HG03575 (cell line): ENCODE data around the gene BCAP29.
"Not testable (repeated sequence)": the region's sequence is repeated elsewhere in the genome, so short reads cannot be mapped to it uniquely, and the experiment has no call there.

Experiments
- ATAC-seq: cut with Tn5 transposase; IDR thresholded peaks from one replicate; pipeline ENCODE4 v1.9.1; 2021; ENCODE audit not compliant: unreplicated experiment, insufficient number of reproducible peaks, low FRiP score; ENCODE audit errors: extremely low read depth

The BCAP29 gene, protein sequence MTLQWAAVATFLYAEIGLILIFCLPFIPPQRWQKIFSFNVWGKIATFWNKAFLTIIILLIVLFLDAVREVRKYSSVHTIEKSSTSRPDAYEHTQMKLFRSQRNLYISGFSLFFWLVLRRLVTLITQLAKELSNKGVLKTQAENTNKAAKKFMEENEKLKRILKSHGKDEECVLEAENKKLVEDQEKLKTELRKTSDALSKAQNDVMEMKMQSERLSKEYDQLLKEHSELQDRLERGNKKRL

GRCh38 chr7:107579885-107580715 lies at the start of gene BCAP29:
TSS of gene BCAP29 (plus strand) at chr7:107580246. CDS start at chr7:107580773, 527 bp downstream.
- ATAC-seq, result no peak

DNA sequence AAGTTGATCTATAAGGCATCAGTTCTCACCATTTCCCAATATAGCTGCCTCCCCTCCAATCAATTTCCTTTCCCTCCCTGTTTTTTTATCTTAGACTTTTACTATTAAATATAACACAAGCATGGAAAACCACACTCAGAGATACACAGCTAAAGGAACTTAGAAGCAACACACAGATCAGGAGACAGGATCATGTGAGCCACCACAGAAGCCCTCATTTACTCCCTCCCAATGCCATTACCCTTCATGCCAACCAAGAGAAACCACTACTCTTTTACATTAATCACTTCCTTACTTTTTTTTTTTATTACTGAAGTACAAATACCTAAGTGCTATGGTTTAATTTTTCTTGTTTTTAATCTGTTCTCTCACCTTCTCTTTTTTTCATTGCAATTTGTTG lies 49.3 kb upstream of the BCAP29 start:
- ATAC-seq, result no peak

GRCh38 chr7:107534139-107534538 lies 45.9 kb upstream of the BCAP29 start:
- ATAC-seq, result no peak

- not testable (repeated sequence) for ATAC-seq
Observed at GRCh38 chr7:107537228-107537627, 42.8 kb upstream of the BCAP29 start.

DNA sequence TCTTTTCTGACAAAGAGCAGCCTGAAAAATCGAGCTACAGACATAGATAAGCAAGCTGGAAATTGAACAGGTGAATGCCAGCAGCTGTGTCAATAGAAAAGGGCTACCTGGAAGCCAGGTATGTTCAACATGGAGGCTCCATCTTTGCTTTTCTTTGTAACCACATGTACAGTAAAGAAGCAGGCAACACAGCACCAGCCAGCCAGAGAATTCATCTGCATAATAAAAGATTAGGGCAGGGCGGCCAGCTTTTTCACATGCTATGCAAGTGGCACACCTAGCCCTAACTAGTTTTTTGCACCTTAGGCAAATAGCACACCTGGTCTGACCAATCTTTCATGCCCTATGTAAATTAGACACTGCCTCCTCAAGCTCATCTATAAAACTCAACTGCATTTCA lies 42.0 kb upstream of the BCAP29 start:
- ATAC-seq, result no peak

DNA sequence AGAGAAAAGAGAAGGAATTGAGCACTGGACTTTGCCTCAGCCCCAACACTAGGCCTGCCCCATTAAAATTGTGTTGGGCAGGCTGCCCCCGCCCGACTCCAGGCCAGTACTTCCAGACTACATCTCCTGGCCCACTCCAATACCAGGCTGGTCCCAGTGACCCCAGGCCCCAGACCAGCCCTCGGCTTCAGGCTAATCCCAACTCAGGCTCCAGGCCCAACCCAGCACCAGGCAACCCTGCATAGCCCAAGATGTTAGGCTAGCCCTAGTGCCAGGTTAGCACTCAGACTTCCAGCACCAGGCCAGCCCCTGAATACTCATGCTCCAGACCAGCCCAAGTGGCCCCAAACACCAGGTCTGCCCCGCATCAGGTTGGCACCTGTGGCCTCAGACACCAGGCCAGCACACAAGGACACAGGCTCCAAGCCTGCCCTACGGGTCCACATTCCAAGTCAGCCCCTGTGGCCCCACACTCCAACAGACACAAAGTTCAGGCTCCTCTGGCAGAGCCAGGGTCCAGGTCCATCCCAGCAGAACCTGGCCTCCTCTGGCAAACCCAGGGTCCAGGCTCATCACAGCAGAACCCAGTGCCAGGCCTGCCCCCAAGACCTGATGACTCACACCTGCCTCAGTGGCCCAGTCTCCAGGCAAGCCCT lies 36.6 kb upstream of the BCAP29 start:
- ATAC-seq, result no peak

GRCh38 chr7:107544848-107545591 lies 35.0 kb upstream of the BCAP29 start:
- no peak for ATAC-seq

DNA sequence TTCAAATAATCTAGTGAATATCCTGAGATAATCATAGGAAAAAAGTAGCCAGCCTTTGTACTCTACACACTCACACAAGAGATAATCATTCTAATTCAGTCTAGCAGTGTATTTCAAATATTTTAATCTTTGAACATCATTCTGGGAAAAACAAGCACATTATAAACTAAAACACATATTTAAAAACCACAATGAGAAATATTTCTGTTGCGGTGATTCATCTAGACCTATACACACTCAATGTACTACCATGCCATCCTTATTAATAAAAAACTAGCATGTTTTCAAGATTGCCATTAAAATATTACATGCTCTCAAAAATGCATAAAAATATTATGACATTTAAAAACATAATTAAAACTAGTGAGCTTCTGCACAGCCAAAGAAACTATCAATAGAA lies 28.1 kb upstream of the BCAP29 start:
- ATAC-seq, result no peak

- ATAC-seq, result no peak
Observed at GRCh38 chr7:107555893-107556292, 24.2 kb upstream of the BCAP29 start.

GRCh38 chr7:107559864-107560263 lies 20.2 kb upstream of the BCAP29 start:
- no peak for ATAC-seq

GRCh38 chr7:107560898-107561516 lies 19.0 kb upstream of the BCAP29 start:
- ATAC-seq, result no peak

DNA sequence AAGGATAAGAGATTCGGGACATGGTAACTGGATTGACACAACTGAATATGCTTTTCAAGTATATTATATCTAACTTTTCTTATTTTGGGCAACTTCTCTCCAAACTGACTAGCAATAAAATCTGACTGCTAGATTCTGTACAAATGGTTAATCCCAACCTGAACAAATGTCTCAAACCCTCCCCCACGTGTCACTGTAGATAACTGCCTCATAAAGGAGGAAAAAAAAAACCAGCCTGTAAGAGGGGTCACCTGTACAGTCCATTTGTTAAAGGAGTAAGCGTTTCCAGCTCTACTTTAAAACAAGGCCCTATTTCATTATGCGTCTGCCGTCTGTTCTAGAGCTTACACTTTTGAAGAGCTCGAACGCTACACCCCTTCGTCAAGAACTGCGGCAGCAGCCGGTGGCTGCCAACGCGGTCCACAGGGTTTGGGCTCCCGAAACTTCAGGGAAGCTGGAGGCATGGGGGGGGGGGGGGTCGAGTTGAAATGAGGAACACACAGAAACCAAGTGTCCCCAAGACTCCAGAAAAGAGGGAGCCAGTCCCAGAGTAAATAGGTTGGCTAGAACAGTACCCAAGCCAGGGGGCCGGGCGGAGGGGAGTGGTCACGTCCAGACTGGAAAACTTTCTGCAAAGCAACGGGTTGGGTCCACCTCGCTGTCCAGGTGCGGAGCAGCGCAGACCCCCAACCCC lies 16.8 kb upstream of the BCAP29 start:
- ATAC-seq, result peak; percentile 17

GRCh38 chr7:107563775-107564552 lies 16.1 kb upstream of the BCAP29 start, which contains the start of the genes COG5 and DUS4L:
TSS of gene COG5 (minus strand) at chr7:107563920. CDS start at chr7:107563896, 24 bp downstream.
TSS of gene DUS4L (plus strand) at chr7:107563971. CDS start at chr7:107567071, 3,100 bp downstream.
- ATAC-seq, result peak; percentile 59

DNA sequence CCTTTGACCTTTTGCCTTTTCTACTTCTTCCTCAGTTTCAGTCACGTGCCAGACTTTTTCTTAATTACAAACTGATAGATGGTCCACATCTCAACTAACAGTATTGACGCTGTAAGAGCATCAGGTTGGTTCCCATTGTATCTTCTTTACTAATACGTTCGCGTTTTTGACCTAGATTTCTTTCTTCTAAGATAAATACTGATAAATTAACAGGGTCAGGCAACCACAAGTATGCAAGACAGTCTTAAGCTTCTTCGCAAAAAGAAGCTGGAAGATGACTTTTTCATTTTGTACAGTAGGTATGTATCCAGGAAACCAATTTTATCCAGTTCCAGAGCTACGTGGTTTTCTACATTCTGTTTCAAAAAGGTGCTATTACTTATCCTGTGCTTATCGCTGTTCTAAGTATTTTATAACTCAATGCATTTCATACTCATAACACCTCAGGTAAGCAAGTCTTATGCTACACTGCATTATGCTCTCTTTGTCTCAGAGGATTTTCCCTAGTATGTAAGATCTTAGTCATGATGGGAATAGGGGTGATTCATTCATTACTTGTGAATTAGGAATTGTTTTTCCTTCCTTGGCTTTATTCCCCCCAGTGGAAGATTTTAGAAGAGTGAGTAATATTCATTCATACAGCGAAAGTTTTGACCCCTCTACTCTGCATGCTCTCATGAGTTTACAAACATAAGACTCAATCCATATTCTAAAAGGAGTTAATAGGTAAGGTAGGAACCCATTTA lies 15.3 kb upstream of the BCAP29 start:
- no peak for ATAC-seq

GRCh38 chr7:107570298-107570697 lies 9.7 kb upstream of the BCAP29 start:
- ATAC-seq, result no peak

DNA sequence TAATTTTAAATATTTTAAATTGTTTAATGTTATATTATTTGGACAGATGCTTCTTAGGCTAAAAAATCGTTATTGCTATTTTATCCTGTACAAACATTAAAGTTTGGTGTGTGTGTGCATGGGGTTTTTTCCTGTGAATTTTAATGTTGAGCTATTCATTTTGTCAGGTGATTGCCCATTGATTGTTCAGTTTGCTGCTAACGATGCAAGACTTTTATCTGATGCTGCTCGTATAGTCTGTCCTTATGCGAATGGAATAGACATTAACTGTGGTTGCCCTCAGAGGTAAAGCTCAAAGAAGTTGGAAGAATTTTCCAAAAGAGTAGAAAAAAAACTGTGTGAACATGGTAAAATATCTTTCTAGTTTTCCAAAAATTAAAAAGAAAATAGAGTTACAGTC lies 6.5 kb upstream of the BCAP29 start:
- no peak for ATAC-seq

- ATAC-seq, result no peak
Observed at GRCh38 chr7:107579554-107579884, 527 bp upstream of the BCAP29 start.
